Neural cell (in vitro differentiated cells): ENCODE results near the gene CCDC63.

Source experiments
- CTCF ChIP-seq: fragments of 450-650 bp; IDR thresholded peaks from 2 replicates; pipeline ENCODE4 v1.5.1; 2014; ENCODE audit warnings: antibody characterized with exemption, mild to moderate bottlenecking, moderate library complexity; ENCODE audit not compliant: poor library complexity, severe bottlenecking
- EP300 ChIP-seq: fragments of 450-650 bp; conservative IDR thresholded peaks from 2 replicates; pipeline ENCODE4 v1.6.1; 2014; ENCODE audit warnings: antibody characterized with exemption, mild to moderate bottlenecking, moderate library complexity; ENCODE audit not compliant: poor library complexity, severe bottlenecking
- EZH2 ChIP-seq: fragments of 200-600, 300-800 bp; shearing (Covaris generic), sonication (generic); IDR thresholded peaks from 2 replicates; pipeline ENCODE4 v1.6.1; 2014; ENCODE audit warnings: antibody characterized with exemption, low read length, borderline replicate concordance, mild to moderate bottlenecking; ENCODE audit not compliant: insufficient read depth, poor library complexity, severe bottlenecking
- POLR2AphosphoS5 ChIP-seq: IDR thresholded peaks from 2 replicates; pipeline ENCODE4 v1.6.1; 2012
- RAD21 ChIP-seq: fragments of 450-650 bp; conservative IDR thresholded peaks from 2 replicates; pipeline ENCODE4 v1.6.1; 2014; ENCODE audit warnings: antibody characterized with exemption, mild to moderate bottlenecking, moderate library complexity
- REST ChIP-seq: IDR thresholded peaks from 2 replicates; pipeline ENCODE4 v1.6.1; 2012; ENCODE audit warnings: borderline replicate concordance
- SMC3 ChIP-seq: fragments of 450-650 bp; conservative IDR thresholded peaks from 2 replicates; pipeline ENCODE4 v1.6.1; 2014; ENCODE audit warnings: antibody characterized with exemption, mild to moderate bottlenecking, moderate library complexity; ENCODE audit not compliant: poor library complexity
- TAF1 ChIP-seq: IDR thresholded peaks from 2 replicates; pipeline ENCODE4 v1.6.1; 2012; ENCODE audit warnings: low read depth

- TF ChIP-seq CTCF (no peak), SMC3 (no peak), TAF1 (no peak), REST (no peak), EZH2 (no peak), RAD21 (no peak), EP300 (no peak), POLR2AphosphoS5 (no peak)
Observed at GRCh38 chr12:110798461-110798860, 48.3 kb upstream of the CCDC63 start.
